BJ (cell line): ENCODE data around the gene TP53RK. TPM values are rescaled to one million over a fixed set of nuclear protein-coding genes. Genes with fewer than 3 reads are reported as not detected.

ENCODE experiments used
- CTCF ChIA-PET: fragments of 350-600 bp; formaldehyde crosslinking; extraction: SDS; loops from one replicate; lab custom pipeline; 2021; ENCODE audit warnings: antibody characterized with exemption, inconsistent platforms; lab: Yijun Ruan, JAX
- POLR2A ChIA-PET: fragments of 300-600 bp; sonication (Branson Sonifier 250); formaldehyde crosslinking; extraction: SDS; loops from one replicate; lab custom pipeline; 2021; ENCODE audit warnings: antibody characterized with exemption; lab: Charles Lee
- DNase-seq: peaks from one replicate; pipeline ENCODE4 v3.0.0-alpha.2; 2011; ENCODE audit warnings: low read depth
- H3K27me3 ChIP-seq: 2 replicates; pipeline ENCODE4 v1.6.0; 2011; ENCODE audit warnings: low read length; ENCODE audit not compliant: control insufficient read depth, insufficient read depth
- H3K36me3 ChIP-seq: 2 replicates; pipeline ENCODE4 v1.5.1; 2011; ENCODE audit warnings: low read length; ENCODE audit not compliant: control insufficient read depth, insufficient read depth
- H3K4me3 ChIP-seq: 2 replicates; pipeline ENCODE4 v1.5.1; 2011; ENCODE audit warnings: low read depth, mild to moderate bottlenecking, control low read depth, low read length
- CTCF ChIP-seq: IDR thresholded peaks from 2 replicates; pipeline ENCODE4 v1.5.1; 2011; ENCODE audit warnings: low read depth, mild to moderate bottlenecking, control low read depth, inconsistent platforms, low read length, moderate library complexity; ENCODE audit not compliant: insufficient read depth
- polyA plus RNA-seq: library from polyadenylated mRNA; depleted of rRNA; stranded (reverse); fragments of >200 nt; gene quantifications from 2 replicates; pipeline ENCODE4 v1.2.3, GENCODE V29; 2011

The TP53RK gene
- polyA plus RNA-seq, 1 experiment: 7.2 TPM

- Histone ChIP-seq H3K36me3 (peaks cover 2% of the 10 kb centered on the region; the same call in 1 of the 2 replicates), H3K27me3 (no peaks in the 10 kb centered on the region), H3K4me3 (no peak overlapping the region)
- DNase-seq: no peak
- POLR2A ChIA-PET: no interaction called here
- CTCF ChIA-PET: interaction anchor here (2.6 kb wide), 1 partner anchor 12 kb away, joined by 11 read pairs; no protein-coding TSS in a partner anchor
- TF ChIP-seq CTCF: peak; percentile 19; the same call in 1 of the 2 replicates
Measured at GRCh38 chr20:46708172-46708860, 19.1 kb upstream of the TP53RK start.

- Histone ChIP-seq H3K27me3 (no peaks in the 10 kb centered on the region), H3K4me3 (no peak overlapping the region), H3K36me3 (peaks cover 1% of the 10 kb centered on the region; the same call in 1 of the 2 replicates)
- CTCF ChIA-PET: interaction anchor here (0.6 to 3.1 kb wide), 3 partner anchors 9 to 993 kb away, joined by 3 to 11 read pairs (median 9); no protein-coding TSS in a partner anchor
- no peak for TF ChIP-seq CTCF
- DNase-seq: no peak
- POLR2A ChIA-PET: no interaction called here
Measured at GRCh38 chr20:46706242-46706641, 17.0 kb upstream of the TP53RK start.

DNA sequence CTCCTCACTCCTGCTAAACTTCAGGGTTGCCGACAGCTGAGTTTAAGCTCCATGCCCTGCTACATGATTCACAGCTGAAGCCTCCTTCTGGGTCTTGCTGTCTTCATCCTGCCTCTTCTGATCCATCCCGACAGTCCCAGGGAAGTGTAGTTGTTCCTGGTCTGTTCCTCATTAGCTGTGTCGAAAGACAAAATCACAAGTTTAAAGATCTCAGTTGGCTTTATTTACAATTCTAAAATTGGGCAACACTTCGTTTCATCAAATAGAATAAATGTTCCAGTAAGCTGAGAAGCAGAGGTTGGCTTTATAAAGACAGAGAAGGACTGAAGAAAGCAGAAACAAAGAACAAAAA lies 16.1 kb upstream of the TP53RK start:
- POLR2A ChIA-PET: interaction anchor here (0.5 kb wide), 1 partner anchor 899 kb away, joined by 4 read pairs; no protein-coding TSS in a partner anchor
- Histone ChIP-seq H3K27me3 (no peaks in the 10 kb centered on the region), H3K36me3 (no peaks in the 10 kb centered on the region), H3K4me3 (no peak overlapping the region)
- peak; percentile 61 for DNase-seq
- CTCF ChIA-PET: interaction anchor here (0.9 to 3.1 kb wide), 3 partner anchors 10 to 15 kb away, joined by 3 to 9 read pairs (median 4); no protein-coding TSS in a partner anchor
- TF ChIP-seq CTCF: no peak

GRCh38 chr20:46704714-46705377 lies 15.6 kb upstream of the TP53RK start:
- DNase-seq: no peak
- ChIA-PET POLR2A (no interaction called here), CTCF (interaction anchor here (0.9 to 3.1 kb wide), 4 partner anchors 10 to 22 kb away, joined by 3 to 9 read pairs (median 4); no protein-coding TSS in a partner anchor)
- TF ChIP-seq CTCF: no peak
- Histone ChIP-seq H3K4me3 (no peak overlapping the region), H3K36me3 (no peaks in the 10 kb centered on the region), H3K27me3 (no peaks in the 10 kb centered on the region)

GRCh38 chr20:46703435-46703834 lies 14.2 kb upstream of the TP53RK start:
- TF ChIP-seq CTCF: no peak
- H3K36me3 ChIP-seq: no peaks in the 10 kb centered on the region
- POLR2A ChIA-PET: no interaction called here
- H3K4me3 ChIP-seq: no peak overlapping the region
- CTCF ChIA-PET: interaction anchor here (1.0 to 1.9 kb wide), 2 partner anchors 9 to 11 kb away, joined by 4 to 6 read pairs; no protein-coding TSS in a partner anchor
- no peaks in the 10 kb centered on the region for H3K27me3 ChIP-seq
- no peak for DNase-seq
